Breast epithelium (tissue), 4 donors: ENCODE results near the gene TCL1A. TPM values are rescaled to one million over a fixed set of nuclear protein-coding genes. Genes with fewer than 3 reads are reported as not detected.

Experiments
- DNase-seq, 2 donors: peaks; one replicate each; pipeline ENCODE4 v3.0.0-alpha.2; 2019; ENCODE audit warnings: low spot score in 2 of 2
- H3K27ac ChIP-seq, 2 donors: fragments of 200-600 bp; sonication (generic) in 1 of 2; one replicate each; pipeline ENCODE4 v1.5.1; 2016 to 2019; ENCODE audit warnings: mild to moderate bottlenecking in 1 of 2
- H3K27me3 ChIP-seq, 2 donors: fragments of 200-600 bp; sonication (generic) in 1 of 2; one replicate each; pipeline versions ENCODE4 v1.5.1 to v1.6.0; 2017 to 2019; ENCODE audit warnings: control low read depth in 1 of 2, mild to moderate bottlenecking in 1 of 2
- H3K36me3 ChIP-seq: fragments of 200-600 bp; one replicate; pipeline ENCODE4 v1.5.1; 2019
- H3K4me1 ChIP-seq, 2 donors: fragments of 200-600 bp; sonication (generic); one replicate each; pipeline ENCODE4 v1.5.1; 2016 to 2019; ENCODE audit warnings: control low read depth in 1 of 2
- H3K4me3 ChIP-seq, 3 donors: fragments of 200-600 bp; sonication (generic); 1 replicate in 2 of 3; 2 replicates in 1 of 3; pipeline ENCODE4 v1.5.1; 2016 to 2019; ENCODE audit warnings: mild to moderate bottlenecking in 3 of 3, moderate library complexity in 2 of 3
- H3K9me3 ChIP-seq, 2 donors: fragments of 200-600 bp; sonication (generic) in 1 of 2; one replicate each; pipeline ENCODE4 v1.5.1; 2016 to 2019; ENCODE audit warnings: control low read depth in 1 of 2
- POLR2A ChIP-seq: fragments of 450-650 bp; IDR thresholded peaks from one replicate; pipeline ENCODE4 v1.6.1; 2016; ENCODE audit warnings: antibody characterized with exemption, mild to moderate bottlenecking, moderate library complexity
- POLR2AphosphoS5 ChIP-seq, 3 donors: sonication (generic); formaldehyde crosslinking; IDR thresholded peaks; one replicate each; pipeline ENCODE4 v1.6.1; 2017; ENCODE audit warnings: antibody characterized with exemption in 3 of 3
- intact Hi-C: fragments of 100-400 bp; cut with DNase I; formaldehyde crosslinking; loops from one replicate; pipeline ENCODE4 v1.15.1; 2023; ENCODE audit warnings: low total_unique reads
- total RNA-seq, 3 donors: library from RNA; depleted of rRNA; stranded (reverse); fragments of >200 nt; gene quantifications; one replicate each; pipeline ENCODE4 v1.1.0, GENCODE V29; 2016
- TF ChIP-seq, protein P1 (sequence below), 3 donors: fragments of 450-650 bp; IDR thresholded peaks; one replicate each; pipeline ENCODE4 v1.5.1; 2016 to 2017; ENCODE audit warnings: antibody characterized with exemption in 3 of 3, mild to moderate bottlenecking in 3 of 3, moderate library complexity in 3 of 3

Gene TCL1A
- total RNA-seq, 3 donors from 2014 or later = not detected

DNA sequence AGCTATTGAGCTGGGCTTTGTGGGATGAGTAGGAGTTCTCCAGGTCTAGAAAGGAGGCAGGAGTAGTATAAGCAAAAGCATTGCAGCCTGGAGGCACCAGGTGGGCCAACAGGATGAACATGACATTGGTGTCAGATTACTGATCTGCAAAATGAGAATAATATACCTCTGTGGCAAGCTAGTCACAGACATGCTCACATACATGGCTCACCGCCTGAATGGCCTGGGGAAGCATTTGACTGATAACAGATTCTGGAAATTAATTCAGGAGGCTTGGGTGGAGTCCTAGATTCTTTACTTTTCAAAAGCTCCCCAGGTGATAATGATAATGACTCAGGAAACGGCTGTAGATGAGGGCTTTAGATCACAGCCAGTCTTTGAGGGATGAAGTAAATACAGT lies 27.0 kb downstream of the TCL1A start:
- no peaks in the 10 kb centered on the region for H3K4me1 ChIP-seq
- TF ChIP-seq, protein P1, sequence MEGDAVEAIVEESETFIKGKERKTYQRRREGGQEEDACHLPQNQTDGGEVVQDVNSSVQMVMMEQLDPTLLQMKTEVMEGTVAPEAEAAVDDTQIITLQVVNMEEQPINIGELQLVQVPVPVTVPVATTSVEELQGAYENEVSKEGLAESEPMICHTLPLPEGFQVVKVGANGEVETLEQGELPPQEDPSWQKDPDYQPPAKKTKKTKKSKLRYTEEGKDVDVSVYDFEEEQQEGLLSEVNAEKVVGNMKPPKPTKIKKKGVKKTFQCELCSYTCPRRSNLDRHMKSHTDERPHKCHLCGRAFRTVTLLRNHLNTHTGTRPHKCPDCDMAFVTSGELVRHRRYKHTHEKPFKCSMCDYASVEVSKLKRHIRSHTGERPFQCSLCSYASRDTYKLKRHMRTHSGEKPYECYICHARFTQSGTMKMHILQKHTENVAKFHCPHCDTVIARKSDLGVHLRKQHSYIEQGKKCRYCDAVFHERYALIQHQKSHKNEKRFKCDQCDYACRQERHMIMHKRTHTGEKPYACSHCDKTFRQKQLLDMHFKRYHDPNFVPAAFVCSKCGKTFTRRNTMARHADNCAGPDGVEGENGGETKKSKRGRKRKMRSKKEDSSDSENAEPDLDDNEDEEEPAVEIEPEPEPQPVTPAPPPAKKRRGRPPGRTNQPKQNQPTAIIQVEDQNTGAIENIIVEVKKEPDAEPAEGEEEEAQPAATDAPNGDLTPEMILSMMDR (IDR thresholded peaks at IDR 0.05) = no peak
- TF ChIP-seq POLR2AphosphoS5 (IDR thresholded peaks at IDR 0.05) (no peak), POLR2A (no peak)
- H3K9me3 ChIP-seq = no peaks in the 10 kb centered on the region
- H3K36me3 ChIP-seq = no peaks in the 10 kb centered on the region
- no peak overlapping the region for H3K27ac ChIP-seq
- DNase-seq = no peak
- intact Hi-C loops = no loop called here
- H3K27me3 ChIP-seq = peaks cover 0 to 19% of the 10 kb centered on the region in 2 donors
- no peak overlapping the region for H3K4me3 ChIP-seq

DNA sequence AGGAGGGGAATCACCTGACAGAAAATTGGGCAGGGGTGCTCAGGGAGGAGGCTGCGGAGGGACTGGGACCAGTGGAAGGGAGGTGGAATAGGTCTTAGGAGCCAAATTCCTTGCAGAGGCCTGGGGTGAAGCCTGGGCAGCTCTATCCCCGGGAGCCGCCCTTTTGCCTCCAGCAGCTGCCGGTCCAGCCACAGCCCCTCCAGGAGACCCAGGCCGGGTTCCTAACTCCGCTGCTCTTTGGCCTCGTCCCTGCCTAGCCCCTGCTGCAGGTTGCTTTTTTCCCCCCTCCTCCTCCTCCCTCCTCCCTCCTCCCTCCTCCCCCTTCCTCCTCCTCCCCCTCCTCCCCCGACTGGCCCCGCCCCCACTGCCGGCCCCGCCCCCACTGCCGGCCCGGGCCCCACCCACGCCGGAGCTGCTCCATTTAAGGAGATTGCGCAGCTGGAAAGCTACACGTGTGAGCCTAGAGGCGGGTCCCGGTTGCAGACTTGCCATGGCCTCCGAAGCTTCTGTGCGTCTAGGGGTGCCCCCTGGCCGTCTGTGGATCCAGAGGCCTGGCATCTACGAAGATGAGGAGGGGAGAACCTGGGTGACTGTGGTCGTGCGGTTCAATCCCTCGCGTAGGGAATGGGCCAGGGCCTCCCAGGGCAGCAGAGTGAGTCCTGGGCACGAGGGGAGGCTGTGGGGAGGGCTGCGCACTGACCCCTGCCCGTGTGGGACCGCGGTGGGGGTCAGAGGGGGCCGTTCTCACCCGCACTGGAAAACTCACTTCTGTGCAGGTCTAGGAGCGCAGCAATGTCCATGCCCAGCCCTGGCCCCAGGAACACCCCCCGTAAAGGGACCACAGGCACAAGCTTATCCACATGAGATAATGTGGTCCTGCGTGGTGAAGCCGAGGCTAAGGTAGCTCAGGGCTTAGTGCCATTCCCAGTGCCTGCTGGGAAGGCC lies 27.7 kb downstream of the TCL1A start, which contains the start of gene TCL1B:
Gene TCL1B, plus strand, starts transcription at position 449 of the 945 bp plus-strand sequence. Its CDS starts 42 bp downstream, at position 491.
- intact Hi-C loops = no loop called here
- H3K36me3 ChIP-seq = no peaks in the 10 kb centered on the region

DNA sequence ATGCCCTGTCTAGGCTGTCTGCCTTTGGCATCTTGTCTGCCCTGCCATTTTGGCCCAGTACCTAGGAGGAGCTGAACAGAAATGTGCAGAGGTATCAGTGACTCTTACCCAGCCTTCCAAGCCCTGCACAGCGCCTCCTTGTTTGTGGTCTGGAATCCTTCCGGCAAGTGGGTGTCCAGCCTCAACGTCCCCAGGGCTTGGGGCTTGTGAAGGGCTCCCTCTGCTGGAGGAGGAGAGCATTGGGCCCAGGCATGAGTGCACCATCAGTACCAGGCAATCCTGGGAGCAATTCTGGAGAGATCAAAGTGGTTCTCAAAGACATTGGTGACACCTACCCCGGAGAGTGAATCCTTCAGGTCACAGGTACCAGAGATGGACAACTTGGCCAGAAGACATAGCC lies 30.1 kb downstream of the TCL1A start:
- intact Hi-C loops = no loop called here
- Histone ChIP-seq H3K27me3 (peaks cover 0 to 14% of the 10 kb centered on the region in 2 donors), H3K4me1 (no peaks in the 10 kb centered on the region), H3K36me3 (no peaks in the 10 kb centered on the region), H3K27ac (no peak overlapping the region), H3K4me3 (no peak overlapping the region), H3K9me3 (no peaks in the 10 kb centered on the region)
- no peak for DNase-seq
- TF ChIP-seq, protein P1 (IDR thresholded peaks at IDR 0.05) = peak in 1 of 3 donors; percentile 31
- TF ChIP-seq POLR2A = no peak
- no peak for TF ChIP-seq POLR2AphosphoS5 (IDR thresholded peaks at IDR 0.05)

More for the DNA sequence above, 27.7 kb downstream of the TCL1A start, which contains the start of gene TCL1B:
- Histone ChIP-seq H3K4me1 (no peaks in the 10 kb centered on the region), H3K4me3 (no peak within 1 kb of the TSS), H3K27ac (no peak within 1 kb of the TSS), H3K9me3 (no peaks in the 10 kb centered on the region), H3K27me3 (peaks cover 0 to 14% of the 10 kb centered on the region in 2 donors)
- no peak for DNase-seq
- TF ChIP-seq, protein P1 (IDR thresholded peaks at IDR 0.05) = no peak
- TF ChIP-seq POLR2A (no peak), POLR2AphosphoS5 (IDR thresholded peaks at IDR 0.05) (no peak)

DNA sequence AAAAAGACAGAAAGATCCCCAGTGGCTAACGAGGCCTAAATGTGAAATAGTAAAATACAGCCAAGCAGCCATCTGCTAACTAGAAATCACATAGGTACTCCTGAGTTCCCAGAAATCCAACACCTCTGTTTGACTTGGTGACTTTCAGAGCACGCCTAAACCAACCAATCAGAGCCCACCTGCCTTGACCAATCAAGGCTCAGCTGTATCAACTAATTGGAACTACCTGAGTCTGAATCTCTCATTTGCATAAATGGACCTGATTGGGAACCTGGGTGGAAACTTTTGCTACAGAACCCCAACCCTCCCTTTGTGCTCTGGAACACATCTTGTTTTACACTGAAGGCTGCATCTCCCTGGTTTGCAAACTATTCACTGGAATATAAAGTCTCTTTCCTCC lies 32.8 kb downstream of the TCL1A start:
- DNase-seq = no peak
- H3K36me3 ChIP-seq = no peaks in the 10 kb centered on the region
- peaks cover 0 to 9% of the 10 kb centered on the region in 2 donors for H3K27me3 ChIP-seq
- intact Hi-C loops = no loop called here
- no peak overlapping the region for H3K27ac ChIP-seq
- H3K4me1 ChIP-seq = no peaks in the 10 kb centered on the region
- TF ChIP-seq, protein P1 (IDR thresholded peaks at IDR 0.05) = no peak
- TF ChIP-seq POLR2AphosphoS5 (IDR thresholded peaks at IDR 0.05) (no peak), POLR2A (no peak)
- no peak overlapping the region for H3K4me3 ChIP-seq
- peaks cover 0 to 7% of the 10 kb centered on the region in 2 donors for H3K9me3 ChIP-seq
